H9 (cell line): ENCODE results near the gene CFAP77. TPM values are rescaled to one million over a fixed set of nuclear protein-coding genes. Genes with fewer than 3 reads are reported as not detected.
A peak's percentile ranks its signal among the peaks of the same experiment; 100 is the strongest.

Source experiments
- DNase-seq: peaks from one replicate; pipeline ENCODE4 v3.0.0-alpha.2; 2017
- H2AFZ ChIP-seq: one replicate; pipeline ENCODE4 v1.6.1; 2013; ENCODE audit warnings: mild to moderate bottlenecking, low read length, control low read depth, moderate library complexity
- H2AK5ac ChIP-seq: 2 replicates; pipeline ENCODE4 v1.6.1; 2013; ENCODE audit warnings: low read length, control low read depth, mixed read lengths; ENCODE audit not compliant: insufficient read length
- H2BK120ac ChIP-seq: one replicate; pipeline ENCODE4 v1.6.1; 2013; ENCODE audit warnings: low read depth, mild to moderate bottlenecking, low read length, control low read depth, inconsistent platforms; ENCODE audit not compliant: poor library complexity, severe bottlenecking
- H2BK12ac ChIP-seq: 2 replicates; pipeline ENCODE4 v1.6.1; 2013; ENCODE audit warnings: low read length, control low read depth, mixed read lengths, low read depth; ENCODE audit not compliant: insufficient read length
- H2BK15ac ChIP-seq: 2 replicates; pipeline ENCODE4 v1.6.1; 2013; ENCODE audit warnings: low read depth, low read length, control low read depth
- H2BK20ac ChIP-seq: one replicate; pipeline ENCODE4 v1.6.1; 2013; ENCODE audit warnings: low read depth, mild to moderate bottlenecking, low read length, control low read depth, inconsistent platforms; ENCODE audit not compliant: poor library complexity, severe bottlenecking
- H2BK5ac ChIP-seq: 2 replicates; pipeline ENCODE4 v1.6.1; 2013; ENCODE audit warnings: low read length, control low read depth, mixed read lengths; ENCODE audit not compliant: insufficient read length
- H3K14ac ChIP-seq: 2 replicates; pipeline ENCODE4 v1.6.1; 2013; ENCODE audit warnings: low read length, control low read depth; ENCODE audit not compliant: insufficient read depth
- H3K18ac ChIP-seq: 2 replicates; pipeline ENCODE4 v1.6.1; 2013; ENCODE audit warnings: low read depth, mild to moderate bottlenecking, mixed read lengths, low read length, control low read depth; ENCODE audit not compliant: insufficient read length
- H3K23ac ChIP-seq: 2 replicates; pipeline ENCODE4 v1.6.1; 2013; ENCODE audit warnings: low read length, control low read depth, mixed read lengths, low read depth; ENCODE audit not compliant: insufficient read length
- H3K23me2 ChIP-seq: 2 replicates; pipeline ENCODE4 v1.6.1; 2013; ENCODE audit warnings: low read depth, mild to moderate bottlenecking, mixed read lengths, low read length, control low read depth; ENCODE audit not compliant: insufficient read length, poor library complexity, severe bottlenecking
- H3K27ac ChIP-seq: 2 replicates; pipeline ENCODE4 v1.5.1; 2013; ENCODE audit warnings: low read length, control low read depth, mixed read lengths, low read depth; ENCODE audit not compliant: insufficient read length
- H3K27me3 ChIP-seq: 2 replicates; pipeline ENCODE4 v1.6.1; 2013; ENCODE audit warnings: low read length, control low read depth, inconsistent platforms; ENCODE audit not compliant: insufficient read depth
- H3K4ac ChIP-seq: 2 replicates; pipeline ENCODE4 v1.6.1; 2013; ENCODE audit warnings: low read depth, mild to moderate bottlenecking, control low read depth, inconsistent platforms, low read length, moderate library complexity
- H3K4me1 ChIP-seq: 2 replicates; pipeline ENCODE4 v1.6.1; 2013; ENCODE audit warnings: low read length, control low read depth, inconsistent platforms; ENCODE audit not compliant: insufficient read depth
- H3K4me2 ChIP-seq: 2 replicates; pipeline ENCODE4 v1.6.1; 2013; ENCODE audit warnings: low read length, control low read depth, mixed read lengths; ENCODE audit not compliant: insufficient read length, insufficient read depth
- H3K56ac ChIP-seq: 2 replicates; pipeline ENCODE4 v1.6.1; 2013; ENCODE audit warnings: low read depth, mild to moderate bottlenecking, mixed read lengths, low read length, control low read depth; ENCODE audit not compliant: insufficient read length
- H3K79me1 ChIP-seq: 2 replicates; pipeline ENCODE4 v1.6.1; 2013; ENCODE audit warnings: low read depth, mild to moderate bottlenecking, moderate library complexity, low read length, control low read depth, inconsistent platforms; ENCODE audit not compliant: insufficient read depth, poor library complexity, severe bottlenecking
- H3K79me2 ChIP-seq: 2 replicates; pipeline ENCODE4 v1.6.1; 2013; ENCODE audit warnings: low read length, control low read depth, inconsistent platforms; ENCODE audit not compliant: insufficient read depth
- H3K9ac ChIP-seq: 2 replicates; pipeline ENCODE4 v1.6.1; 2013; ENCODE audit warnings: low read length, control low read depth, mixed read lengths; ENCODE audit not compliant: insufficient read length; ENCODE audit errors: extremely low read depth
- H3K9me3 ChIP-seq: one replicate; pipeline ENCODE4 v1.6.1; 2013; ENCODE audit warnings: low read depth, low read length, inconsistent platforms; ENCODE audit not compliant: control insufficient read depth
- H3T11ph ChIP-seq: one replicate; pipeline ENCODE4 v1.6.1; 2013; ENCODE audit warnings: mild to moderate bottlenecking, low read length, control low read depth, inconsistent platforms
- H4K20me1 ChIP-seq: one replicate; pipeline ENCODE4 v1.6.1; 2013; ENCODE audit not compliant: control insufficient read depth, insufficient read length, insufficient read depth
- H4K5ac ChIP-seq: 2 replicates; pipeline ENCODE4 v1.6.1; 2013; ENCODE audit warnings: low read depth, mild to moderate bottlenecking, mixed read lengths, low read length, control low read depth; ENCODE audit not compliant: insufficient read length
- H4K8ac ChIP-seq: replicated peaks from 2 replicates; pipeline ENCODE4 v1.6.1; 2013; ENCODE audit warnings: low read length, control low read depth, mixed read lengths, low read depth; ENCODE audit not compliant: insufficient read length
- H4K91ac ChIP-seq: 2 replicates; pipeline ENCODE4 v1.6.1; 2013; ENCODE audit warnings: low read depth, mild to moderate bottlenecking, moderate library complexity, mixed read lengths, low read length, control low read depth; ENCODE audit not compliant: insufficient read length
- H3K27ac Mint-ChIP-seq, 3 experiments: 2 replicates in 2 of 3; 3 replicates in 1 of 3; pipeline ENCODE4 v1.8.0; 2020 to 2021; ENCODE audit warnings: mixed read lengths in 3 of 3, mild to moderate bottlenecking in 1 of 3, moderate library complexity in 1 of 3
- H3K27me3 Mint-ChIP-seq: 2 replicates; pipeline ENCODE4 v1.8.0; 2021; ENCODE audit warnings: low read depth, mild to moderate bottlenecking, moderate library complexity, mixed read lengths
- H3K36me3 Mint-ChIP-seq, 3 experiments: 2 replicates in 2 of 3; 3 replicates in 1 of 3; pipeline ENCODE4 v1.8.0; 2020 to 2021; ENCODE audit warnings: low read depth in 3 of 3, mixed read lengths in 3 of 3; ENCODE audit not compliant: insufficient read depth in 1 of 3
- H3K4me1 Mint-ChIP-seq, 2 experiments: 2 replicates each; pipeline ENCODE4 v1.8.0; 2020; ENCODE audit warnings: mixed read lengths in 2 of 2
- H3K4me3 Mint-ChIP-seq, 2 experiments: 2 replicates in 1 of 2; 3 replicates in 1 of 2; pipeline ENCODE4 v1.8.0; 2020 to 2021; ENCODE audit warnings: mild to moderate bottlenecking in 2 of 2, mixed read lengths in 2 of 2, moderate library complexity in 1 of 2
- H3K9me3 Mint-ChIP-seq, 2 experiments: 2 replicates in 1 of 2; 3 replicates in 1 of 2; pipeline ENCODE4 v1.8.0; 2020; ENCODE audit warnings: mild to moderate bottlenecking in 2 of 2, mixed read lengths in 2 of 2, moderate library complexity in 1 of 2
- CTCF ChIP-seq: fragments of 200-600 bp; sonication (generic); conservative IDR thresholded peaks from 3 replicates; pipeline ENCODE4 v1.8.0; 2021; ENCODE audit warnings: antibody characterized with exemption, mild to moderate bottlenecking
- WGBS: extraction: QIAGEN DNeasy Blood & Tissue Kit; methylation state at CpG from one replicate; pipeline ENCODE4 v1.1.7; 2013; ENCODE audit warnings: missing lambda C conversion rate, low lambda C conversion rate, mixed read lengths; ENCODE audit not compliant: insufficient read length; ENCODE audit errors: extremely low coverage; 5-methylcytosine and 5-hydroxymethylcytosine counted together
- total RNA-seq: library from RNA; stranded (reverse); gene quantifications from 2 replicates; pipeline ENCODE4 v1.2.1, GENCODE V29; 2021

CFAP77 gene
- total RNA-seq, 1 experiment from 2014 or later = 0.72 TPM

- H2BK12ac ChIP-seq = no peak overlapping the region
- H3K27me3 Mint-ChIP-seq = peaks cover 77% of the 10 kb centered on the region
These were observed 180.5 kb downstream of the CFAP77 start for GRCh38 chr9:132590318-132591182.

More at GRCh38 chr9:132590318-132591182, 180.5 kb downstream of the CFAP77 start:
- Histone ChIP-seq H3K9me3 (no peaks in the 10 kb centered on the region), H3K27ac (no peak overlapping the region), H3K79me1 (no peaks in the 10 kb centered on the region), H4K20me1 (no peaks in the 10 kb centered on the region), H4K8ac (no peak overlapping the region), H3K14ac (0 out of 2 replicates have a peak overlapping the region, but pooled peaks have one; percentile 0), H3K23ac (no peak overlapping the region), H3K4me1 (peaks cover 7% of the 10 kb centered on the region; the same call in 1 of the 2 replicates), H3K4ac (no peak overlapping the region), H2BK5ac (no peak overlapping the region), H3K18ac (no peak overlapping the region), H3K4me2 (peak overlapping the region; percentile 52), H4K91ac (no peak overlapping the region), H3K79me2 (no peaks in the 10 kb centered on the region), H2BK15ac (no peak overlapping the region), H3K23me2 (peaks cover 23% of the 10 kb centered on the region), H3K9ac (no peak overlapping the region), H2AK5ac (no peak overlapping the region), H3K27me3 (peaks cover 66% of the 10 kb centered on the region), H3T11ph (no peak overlapping the region), H2AFZ (no peak overlapping the region), H2BK20ac (no peak overlapping the region), H3K56ac (no peak overlapping the region), H2BK120ac (no peak overlapping the region), H4K5ac (no peak overlapping the region)
- TF ChIP-seq CTCF = no peak
- Mint-ChIP-seq H3K36me3 (peaks cover 2 to 21% (median 4%) of the 10 kb centered on the region in 3 experiments; a peak in 4 of 7 replicates), H3K9me3 (peaks cover 3% of the 10 kb centered on the region in 2 experiments; a peak in 2 of 5 replicates), H3K27ac (peak overlapping the region in 1 of 3 experiments; percentile 90; a peak in 2 of 7 replicates), H3K4me3 (peak overlapping the region; percentile 57 to 79), H3K4me1 (peaks cover 40 to 65% of the 10 kb centered on the region in 2 experiments)
- no peak for DNase-seq
- no CpG with 5 or more reads among the region's 73 CpGs for WGBS
